Astrocyte (in vitro differentiated cells and primary cell): Measurements from ENCODE around the gene CCDC158.

Experiments
- EZH2 ChIP-seq: IDR thresholded peaks from 2 replicates; pipeline ENCODE4 v1.6.1; 2012; ENCODE audit warnings: mild to moderate bottlenecking, low read length, inconsistent platforms; ENCODE audit not compliant: insufficient read depth
- TF ChIP-seq, protein P1 (sequence below): IDR thresholded peaks from 2 replicates; pipeline ENCODE4 v1.5.1; 2011; ENCODE audit warnings: low read depth, mild to moderate bottlenecking, inconsistent platforms, low read length, moderate library complexity; ENCODE audit not compliant: insufficient read depth

GRCh38 chr4:76276813-76277212 lies 144.1 kb downstream of the CCDC158 start:
- TF ChIP-seq, protein P1, sequence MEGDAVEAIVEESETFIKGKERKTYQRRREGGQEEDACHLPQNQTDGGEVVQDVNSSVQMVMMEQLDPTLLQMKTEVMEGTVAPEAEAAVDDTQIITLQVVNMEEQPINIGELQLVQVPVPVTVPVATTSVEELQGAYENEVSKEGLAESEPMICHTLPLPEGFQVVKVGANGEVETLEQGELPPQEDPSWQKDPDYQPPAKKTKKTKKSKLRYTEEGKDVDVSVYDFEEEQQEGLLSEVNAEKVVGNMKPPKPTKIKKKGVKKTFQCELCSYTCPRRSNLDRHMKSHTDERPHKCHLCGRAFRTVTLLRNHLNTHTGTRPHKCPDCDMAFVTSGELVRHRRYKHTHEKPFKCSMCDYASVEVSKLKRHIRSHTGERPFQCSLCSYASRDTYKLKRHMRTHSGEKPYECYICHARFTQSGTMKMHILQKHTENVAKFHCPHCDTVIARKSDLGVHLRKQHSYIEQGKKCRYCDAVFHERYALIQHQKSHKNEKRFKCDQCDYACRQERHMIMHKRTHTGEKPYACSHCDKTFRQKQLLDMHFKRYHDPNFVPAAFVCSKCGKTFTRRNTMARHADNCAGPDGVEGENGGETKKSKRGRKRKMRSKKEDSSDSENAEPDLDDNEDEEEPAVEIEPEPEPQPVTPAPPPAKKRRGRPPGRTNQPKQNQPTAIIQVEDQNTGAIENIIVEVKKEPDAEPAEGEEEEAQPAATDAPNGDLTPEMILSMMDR, result no peak
- TF ChIP-seq EZH2, result no peak
